Neuronal stem cell (in vitro differentiated cells): ENCODE measurements around the gene RLIM. TPM values are rescaled to one million over a fixed set of nuclear protein-coding genes. Genes with fewer than 3 reads are reported as not detected.
A peak's percentile ranks its signal among the peaks of the same experiment; 100 is the strongest.
"Not testable (repeated sequence)": the region's sequence is repeated elsewhere in the genome, so short reads cannot be mapped to it uniquely, and the experiment has no call there.

ENCODE experiments used
- DNase-seq: peaks from one replicate; pipeline ENCODE4 v3.0.0-alpha.2; 2013; ENCODE audit warnings: low spot score
- H2AFZ ChIP-seq: one replicate; pipeline ENCODE4 v1.6.1; 2013; ENCODE audit warnings: mild to moderate bottlenecking, low read length, inconsistent platforms
- H2AK5ac ChIP-seq: 2 replicates; pipeline ENCODE4 v1.6.1; 2013; ENCODE audit warnings: low read depth, mild to moderate bottlenecking, inconsistent platforms, low read length, moderate library complexity, mixed read lengths
- H2BK120ac ChIP-seq: 2 replicates; pipeline ENCODE4 v1.6.1; 2013; ENCODE audit warnings: low read depth, mild to moderate bottlenecking, inconsistent platforms, low read length, moderate library complexity, mixed read lengths
- H2BK12ac ChIP-seq: one replicate; pipeline ENCODE4 v1.6.1; 2013; ENCODE audit warnings: low read length, inconsistent platforms
- H2BK15ac ChIP-seq: 2 replicates; pipeline ENCODE4 v1.6.1; 2013; ENCODE audit warnings: mild to moderate bottlenecking, low read length, inconsistent platforms, mixed read lengths
- H2BK5ac ChIP-seq: one replicate; pipeline ENCODE4 v1.6.1; 2013; ENCODE audit warnings: inconsistent platforms, mild to moderate bottlenecking, low read length, moderate library complexity
- H3K14ac ChIP-seq: one replicate; pipeline ENCODE4 v1.6.1; 2013; ENCODE audit warnings: low read length, inconsistent platforms
- H3K18ac ChIP-seq: 2 replicates; pipeline ENCODE4 v1.6.1; 2013; ENCODE audit warnings: low read length, inconsistent platforms
- H3K23ac ChIP-seq: 2 replicates; pipeline ENCODE4 v1.6.1; 2013; ENCODE audit warnings: low read depth, mild to moderate bottlenecking, mixed read lengths, low read length, inconsistent platforms; ENCODE audit not compliant: poor library complexity
- H3K27ac ChIP-seq: replicated peaks from 3 replicates; pipeline ENCODE4 v1.5.1; 2013; ENCODE audit warnings: low read length, inconsistent platforms
- H3K27me3 ChIP-seq, 3 experiments: 2 replicates each; pipeline ENCODE4 v1.6.1; 2013; ENCODE audit warnings: low read length in 3 of 3, mild to moderate bottlenecking in 2 of 3, inconsistent platforms in 1 of 3, low read depth in 1 of 3, mixed read lengths in 1 of 3, moderate library complexity in 1 of 3; ENCODE audit not compliant: control insufficient read depth in 3 of 3, insufficient read depth in 3 of 3
- H3K36me3 ChIP-seq, 2 donors: replicated peaks in 1 of 2; 2 replicates each; pipeline ENCODE4 v1.6.1; 2013; ENCODE audit warnings: low read length in 2 of 2; ENCODE audit not compliant: control insufficient read depth in 2 of 2, insufficient read depth in 2 of 2
- H3K4ac ChIP-seq: 2 replicates; pipeline ENCODE4 v1.6.1; 2013; ENCODE audit warnings: inconsistent platforms, mild to moderate bottlenecking, low read length, moderate library complexity
- H3K4me1 ChIP-seq, 2 donors: 1 replicate in 1 of 2; 2 replicates in 1 of 2; pipeline ENCODE4 v1.6.1; 2013; ENCODE audit warnings: low read length in 2 of 2, low read depth in 1 of 2; ENCODE audit not compliant: control insufficient read depth in 2 of 2, insufficient read depth in 1 of 2
- H3K4me2 ChIP-seq: one replicate; pipeline ENCODE4 v1.6.1; 2013; ENCODE audit warnings: mild to moderate bottlenecking, low read length, inconsistent platforms; ENCODE audit not compliant: insufficient read depth, poor library complexity, severe bottlenecking
- H3K4me3 ChIP-seq, 2 donors: 2 replicates each; pipeline ENCODE4 v1.5.1; 2013; ENCODE audit warnings: low read length in 2 of 2, mild to moderate bottlenecking in 2 of 2, inconsistent platforms in 1 of 2, moderate library complexity in 1 of 2
- H3K79me1 ChIP-seq: one replicate; pipeline ENCODE4 v1.6.1; 2013; ENCODE audit warnings: low read depth, mild to moderate bottlenecking, inconsistent platforms, low read length, moderate library complexity
- H3K9ac ChIP-seq: one replicate; pipeline ENCODE4 v1.6.1; 2013; ENCODE audit warnings: mild to moderate bottlenecking, low read depth, low read length, inconsistent platforms; ENCODE audit not compliant: poor library complexity
- H3K9me3 ChIP-seq, 2 donors: replicated peaks in 1 of 2; 2 replicates each; pipeline versions ENCODE3 to v1.6.1; 2013; ENCODE audit warnings: low read length in 2 of 2, mild to moderate bottlenecking in 2 of 2, inconsistent platforms in 1 of 2, low read depth in 1 of 2, mixed read lengths in 1 of 2, moderate library complexity in 1 of 2; ENCODE audit not compliant: control insufficient read depth in 2 of 2, insufficient read depth in 1 of 2
- H4K8ac ChIP-seq: one replicate; pipeline ENCODE4 v1.6.1; 2013; ENCODE audit warnings: low read depth, mild to moderate bottlenecking, inconsistent platforms, low read length, moderate library complexity
- H4K91ac ChIP-seq: one replicate; pipeline ENCODE4 v1.6.1; 2013; ENCODE audit warnings: low read length, low read depth, mild to moderate bottlenecking, inconsistent platforms; ENCODE audit not compliant: poor library complexity
- WGBS, 2 donors: extraction: QIAGEN DNeasy Blood & Tissue Kit; methylation state at CpG; one replicate each; pipeline ENCODE4 v1.1.7; 2013; ENCODE audit warnings: missing lambda C conversion rate in 2 of 2, mixed read lengths in 1 of 2; ENCODE audit not compliant: insufficient read length in 2 of 2, insufficient replicate concordance in 1 of 2; ENCODE audit errors: extremely low coverage in 2 of 2; 5-methylcytosine and 5-hydroxymethylcytosine counted together
- polyA plus RNA-seq, 2 experiments: library from polyadenylated mRNA; stranded (reverse); fragments of 200-250 nt; gene quantifications; one replicate each; pipeline ENCODE4 v1.2.3, GENCODE V29; 2013

Gene RLIM, protein sequence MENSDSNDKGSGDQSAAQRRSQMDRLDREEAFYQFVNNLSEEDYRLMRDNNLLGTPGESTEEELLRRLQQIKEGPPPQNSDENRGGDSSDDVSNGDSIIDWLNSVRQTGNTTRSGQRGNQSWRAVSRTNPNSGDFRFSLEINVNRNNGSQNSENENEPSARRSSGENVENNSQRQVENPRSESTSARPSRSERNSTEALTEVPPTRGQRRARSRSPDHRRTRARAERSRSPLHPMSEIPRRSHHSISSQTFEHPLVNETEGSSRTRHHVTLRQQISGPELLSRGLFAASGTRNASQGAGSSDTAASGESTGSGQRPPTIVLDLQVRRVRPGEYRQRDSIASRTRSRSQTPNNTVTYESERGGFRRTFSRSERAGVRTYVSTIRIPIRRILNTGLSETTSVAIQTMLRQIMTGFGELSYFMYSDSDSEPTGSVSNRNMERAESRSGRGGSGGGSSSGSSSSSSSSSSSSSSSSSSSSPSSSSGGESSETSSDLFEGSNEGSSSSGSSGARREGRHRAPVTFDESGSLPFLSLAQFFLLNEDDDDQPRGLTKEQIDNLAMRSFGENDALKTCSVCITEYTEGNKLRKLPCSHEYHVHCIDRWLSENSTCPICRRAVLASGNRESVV
- polyA plus RNA-seq (2013, experiment 1 of 2), result 14.2 TPM
- 14.7 TPM for polyA plus RNA-seq (2013, experiment 2 of 2)

DNA sequence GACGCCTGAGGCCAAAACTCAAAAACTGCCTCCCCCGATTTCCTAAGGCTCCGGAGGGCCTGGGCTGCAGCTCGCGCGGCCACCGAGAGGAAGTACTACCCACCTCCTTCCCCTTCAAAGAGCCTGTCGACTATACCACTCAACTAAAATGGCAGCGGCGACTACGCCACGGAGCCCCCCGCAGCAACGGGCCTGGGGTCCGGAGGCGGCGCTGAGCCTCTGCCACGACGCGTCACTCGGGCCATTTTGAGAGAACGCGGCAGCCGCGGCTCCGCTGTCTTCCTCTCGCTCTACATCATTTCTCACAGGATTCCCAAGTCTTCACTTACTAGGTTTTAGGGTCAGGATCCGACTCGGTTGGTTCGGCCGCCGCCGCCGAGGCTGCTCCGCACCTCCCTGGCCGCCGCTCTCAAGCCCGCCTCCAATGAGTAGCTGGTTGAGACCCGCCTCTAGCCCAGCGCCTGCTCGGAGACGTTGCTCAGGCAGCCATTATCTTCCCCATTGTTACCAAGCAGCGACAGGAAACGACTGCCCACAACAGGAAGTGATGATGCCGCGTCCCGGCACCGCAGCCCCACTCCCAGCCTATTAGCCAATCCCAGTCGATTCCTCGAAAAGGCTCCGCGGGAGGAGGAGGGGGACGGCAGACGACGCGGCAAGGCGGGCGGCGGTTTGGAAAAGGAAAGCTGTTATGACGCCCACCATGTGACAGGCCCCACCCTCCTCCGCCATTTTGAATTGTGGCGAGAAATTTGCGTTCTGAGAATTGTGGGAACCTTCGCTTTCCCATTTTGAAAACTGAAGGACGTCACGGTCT is at the start of gene RLIM:
Gene RLIM (minus strand): TSS at position 532 of the 817 bp plus-strand sequence. CDS start 18,647 bp downstream, outside the sequence.
- peak within 1 kb of the TSS; percentile 88 for H3K9ac ChIP-seq
- WGBS, 2 donors, result no CpG with 5 or more reads among the region's 66 CpGs

DNA sequence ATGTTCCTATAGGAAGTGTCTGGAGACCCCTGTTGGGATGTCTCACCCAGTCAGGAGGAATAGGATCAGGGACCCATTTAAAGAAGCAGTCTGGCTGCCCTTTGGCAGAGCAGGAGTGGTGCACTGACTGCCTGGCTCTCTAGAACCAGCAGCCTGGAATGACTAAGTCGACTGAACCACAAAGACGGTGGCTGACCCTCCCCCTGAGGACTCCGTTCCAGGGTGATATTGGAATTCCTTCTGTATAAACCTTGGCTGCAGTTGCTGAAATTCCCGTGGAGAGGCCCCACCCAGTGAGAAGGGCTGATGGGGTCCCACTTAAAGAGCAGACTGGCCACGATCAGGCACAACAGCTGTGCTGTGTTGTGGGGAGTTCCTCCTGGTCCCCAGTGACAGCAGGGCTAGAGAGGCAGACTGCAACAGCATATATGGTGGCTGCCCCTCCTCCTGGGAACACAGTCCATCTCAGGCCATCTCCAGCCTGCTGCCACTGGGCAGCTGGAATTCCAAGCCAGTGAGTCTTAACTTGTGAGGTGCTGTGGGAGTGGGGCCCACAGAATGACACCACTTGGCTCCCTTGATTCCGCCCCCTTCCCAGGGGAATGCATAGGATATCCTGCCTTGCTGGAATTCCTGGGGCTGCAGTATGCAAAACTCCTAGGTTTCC is 41.8 kb upstream of the RLIM start:
- Histone ChIP-seq H3K4ac (no peak overlapping the region), H2AK5ac (no peak overlapping the region), H2BK5ac (no peak overlapping the region), H3K4me2 (no peak overlapping the region), H3K18ac (no peak overlapping the region), H3K36me3 (no peaks in the 10 kb centered on the region), H3K14ac (peak overlapping the region; percentile 56), H3K4me1 (no peaks in the 10 kb centered on the region), H3K23ac (no peak overlapping the region), H4K8ac (no peak overlapping the region), H2BK12ac (no peak overlapping the region), H2AFZ (no peak overlapping the region), H3K27ac (no peak overlapping the region), H3K27me3 (no peaks in the 10 kb centered on the region), H3K9ac (no peak overlapping the region), H3K4me3 (no peak overlapping the region), H3K9me3 (no peaks in the 10 kb centered on the region), H2BK120ac (no peak overlapping the region), H3K79me1 (no peaks in the 10 kb centered on the region), H2BK15ac (no peak overlapping the region), H4K91ac (no peak overlapping the region)
- no peak for DNase-seq
- WGBS, 2 donors, result no CpG with 5 or more reads among the region's 6 CpGs

More for the DNA sequence above, at the start of gene RLIM:
- peak within 1 kb of the TSS; percentile 91 for H3K18ac ChIP-seq
- peaks cover 0 to 2% of the 10 kb centered on the region in 2 donors for H3K9me3 ChIP-seq
- peak; percentile 82 for DNase-seq
- peaks cover 0 to 35% of the 10 kb centered on the region in 2 donors for H3K36me3 ChIP-seq
- no peak within 1 kb of the TSS for H3K23ac ChIP-seq
- peak within 1 kb of the TSS; percentile 45 for H3K4me2 ChIP-seq
- no peak within 1 kb of the TSS for H3K4ac ChIP-seq
- H2BK120ac ChIP-seq, result no peak within 1 kb of the TSS
- no peaks in the 10 kb centered on the region for H3K27me3 ChIP-seq
- peak within 1 kb of the TSS; percentile 37 for H2AK5ac ChIP-seq
- H4K8ac ChIP-seq, result no peak within 1 kb of the TSS
- H2AFZ ChIP-seq, result peak within 1 kb of the TSS; percentile 80
- H3K79me1 ChIP-seq, result peaks cover 2% of the 10 kb centered on the region
- H2BK5ac ChIP-seq, result peak within 1 kb of the TSS; percentile 75
- no peak within 1 kb of the TSS for H2BK12ac ChIP-seq
- no peak within 1 kb of the TSS for H4K91ac ChIP-seq
- peak within 1 kb of the TSS; percentile 21 for H3K14ac ChIP-seq
- no peak within 1 kb of the TSS for H2BK15ac ChIP-seq
- peaks cover 0 to 2% of the 10 kb centered on the region in 2 donors for H3K4me1 ChIP-seq
- peak within 1 kb of the TSS; percentile 67 to 99 for H3K4me3 ChIP-seq
- H3K27ac ChIP-seq, result peak within 1 kb of the TSS; percentile 84

DNA sequence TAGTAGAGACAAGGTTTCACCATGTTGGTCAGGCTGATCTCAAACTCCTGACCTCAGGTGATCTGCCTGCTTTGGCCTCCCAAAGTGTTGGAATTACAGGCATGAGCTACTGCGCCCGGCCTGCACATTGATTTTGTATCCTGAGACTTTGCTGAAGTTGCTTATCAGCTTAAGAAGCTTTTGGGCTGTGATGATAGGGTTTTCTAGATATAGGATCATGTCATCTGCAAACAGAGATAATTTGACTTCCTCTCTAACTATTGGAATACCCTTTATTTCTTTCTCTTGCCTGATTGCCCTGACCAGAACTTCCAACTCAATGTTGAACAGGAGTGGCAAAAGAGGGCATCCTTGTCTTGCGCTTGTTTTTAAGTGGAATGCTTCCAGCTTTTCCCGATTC is 40.5 kb upstream of the RLIM start:
- WGBS, 2 donors, result no CpG with 5 or more reads among the region's 4 CpGs

More for the DNA sequence above, 40.5 kb upstream of the RLIM start:
- not testable (repeated sequence) for H3K14ac ChIP-seq, H3K27me3 ChIP-seq, H3K4ac ChIP-seq, H4K91ac ChIP-seq, H2BK15ac ChIP-seq, H2AK5ac ChIP-seq, H2BK5ac ChIP-seq, H3K4me2 ChIP-seq, H3K36me3 ChIP-seq, H2BK120ac ChIP-seq, H3K79me1 ChIP-seq, H3K4me3 ChIP-seq, H2AFZ ChIP-seq, H3K27ac ChIP-seq, H4K8ac ChIP-seq, H3K4me1 ChIP-seq, H2BK12ac ChIP-seq, H3K23ac ChIP-seq, H3K9me3 ChIP-seq, DNase-seq, H3K9ac ChIP-seq, H3K18ac ChIP-seq
